ENCODE data around the gene PPP4R4. TPM values are rescaled to one million over a fixed set of nuclear protein-coding genes. Genes with fewer than 3 reads are reported as not detected.
A peak's percentile ranks its signal among the peaks of the same experiment; 100 is the strongest.

The PPP4R4 gene
- total RNA-seq, 1 donor from 2014 or later = 1.9 TPM

DNA sequence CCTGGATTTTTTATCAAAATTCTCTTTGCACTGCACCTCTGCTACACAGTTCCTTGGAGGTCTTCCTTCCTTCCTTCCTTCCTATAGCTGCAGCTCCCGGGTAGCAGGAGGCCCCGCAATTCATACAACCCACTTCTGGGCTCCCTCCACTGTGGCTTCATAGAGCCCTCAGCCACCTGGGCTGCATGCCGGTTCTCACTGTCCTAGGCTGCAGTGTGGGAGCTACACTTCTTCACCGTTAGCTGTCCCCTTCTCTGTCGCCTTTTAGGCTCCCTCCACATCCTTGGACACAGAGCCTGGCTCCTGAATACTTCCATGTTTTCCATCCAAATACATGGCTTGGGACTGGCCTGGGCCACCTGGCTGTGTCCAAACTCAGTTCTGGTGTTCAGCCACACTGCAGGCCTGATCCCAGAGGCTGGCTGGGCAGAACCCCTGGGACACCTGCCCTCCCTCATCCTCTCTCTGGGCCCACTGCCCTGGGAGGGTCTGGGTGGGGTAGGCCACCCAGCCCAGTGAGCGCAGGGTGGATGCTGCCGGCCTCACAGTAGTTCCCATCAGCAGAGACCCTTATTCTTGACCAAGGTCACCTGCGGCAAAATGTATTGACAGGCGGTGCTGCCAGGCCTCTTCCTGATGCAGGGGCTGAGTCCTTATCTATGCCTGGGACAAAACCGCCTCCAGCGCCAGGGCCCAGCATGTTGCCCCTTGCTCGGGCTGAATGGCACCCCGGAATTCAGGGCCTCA, 117.2 kb downstream of the PPP4R4 start:
- no peaks in the 10 kb centered on the region for H3K36me3 Mint-ChIP-seq
- peaks cover 5% of the 10 kb centered on the region for H3K4me1 Mint-ChIP-seq (ENCODE audit: unreplicated experiment)
- no peaks in the 10 kb centered on the region for H3K9me3 Mint-ChIP-seq
- no peak for DNase-seq (ENCODE audit: extremely low spot score, unreplicated experiment)
- no peaks in the 10 kb centered on the region for H3K27me3 Mint-ChIP-seq
- no peak overlapping the region for H3K27ac Mint-ChIP-seq
- H3K4me3 Mint-ChIP-seq = no peak overlapping the region
- TF ChIP-seq, protein P1, sequence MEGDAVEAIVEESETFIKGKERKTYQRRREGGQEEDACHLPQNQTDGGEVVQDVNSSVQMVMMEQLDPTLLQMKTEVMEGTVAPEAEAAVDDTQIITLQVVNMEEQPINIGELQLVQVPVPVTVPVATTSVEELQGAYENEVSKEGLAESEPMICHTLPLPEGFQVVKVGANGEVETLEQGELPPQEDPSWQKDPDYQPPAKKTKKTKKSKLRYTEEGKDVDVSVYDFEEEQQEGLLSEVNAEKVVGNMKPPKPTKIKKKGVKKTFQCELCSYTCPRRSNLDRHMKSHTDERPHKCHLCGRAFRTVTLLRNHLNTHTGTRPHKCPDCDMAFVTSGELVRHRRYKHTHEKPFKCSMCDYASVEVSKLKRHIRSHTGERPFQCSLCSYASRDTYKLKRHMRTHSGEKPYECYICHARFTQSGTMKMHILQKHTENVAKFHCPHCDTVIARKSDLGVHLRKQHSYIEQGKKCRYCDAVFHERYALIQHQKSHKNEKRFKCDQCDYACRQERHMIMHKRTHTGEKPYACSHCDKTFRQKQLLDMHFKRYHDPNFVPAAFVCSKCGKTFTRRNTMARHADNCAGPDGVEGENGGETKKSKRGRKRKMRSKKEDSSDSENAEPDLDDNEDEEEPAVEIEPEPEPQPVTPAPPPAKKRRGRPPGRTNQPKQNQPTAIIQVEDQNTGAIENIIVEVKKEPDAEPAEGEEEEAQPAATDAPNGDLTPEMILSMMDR (conservative IDR thresholded peaks at IDR 0.05) = no peak

DNA sequence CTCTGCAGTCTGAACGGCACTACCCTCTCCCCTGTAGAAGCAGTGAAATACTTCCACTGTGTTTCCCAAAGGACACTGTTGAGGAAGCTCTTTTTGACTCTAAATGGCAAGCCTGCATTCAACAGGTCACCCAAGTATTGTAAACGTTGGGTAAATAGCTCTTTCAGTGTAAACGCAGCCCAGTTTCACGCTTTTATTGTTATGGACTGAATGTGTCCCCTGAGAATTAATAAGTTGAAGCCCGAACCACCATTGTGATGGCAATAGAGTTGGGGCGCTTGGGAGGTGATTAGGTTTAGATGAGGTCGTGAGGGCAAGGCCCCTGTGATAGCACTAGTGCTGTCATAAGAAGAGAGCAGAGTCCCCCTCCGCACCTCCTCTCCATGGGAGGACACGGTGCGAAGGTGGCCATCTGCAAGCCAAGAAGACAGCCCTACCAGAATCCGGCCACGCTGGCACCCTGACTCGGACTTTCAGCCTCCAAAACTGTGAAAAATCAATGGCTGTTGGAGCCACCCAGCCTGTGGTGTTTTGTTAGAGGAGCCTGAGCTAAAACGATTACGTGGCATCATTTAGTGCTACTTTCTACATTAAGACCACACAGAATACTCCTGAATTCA, 117.9 kb downstream of the PPP4R4 start:
- Mint-ChIP-seq H3K9me3 (no peaks in the 10 kb centered on the region), H3K4me3 (no peak overlapping the region), H3K27ac (no peak overlapping the region), H3K27me3 (no peaks in the 10 kb centered on the region), H3K4me1 (ENCODE audit: unreplicated experiment) (peaks cover 5% of the 10 kb centered on the region), H3K36me3 (no peaks in the 10 kb centered on the region)
- TF ChIP-seq, protein P1 (conservative IDR thresholded peaks at IDR 0.05) = no peak
- DNase-seq (ENCODE audit: extremely low spot score, unreplicated experiment) = no peak

DNA sequence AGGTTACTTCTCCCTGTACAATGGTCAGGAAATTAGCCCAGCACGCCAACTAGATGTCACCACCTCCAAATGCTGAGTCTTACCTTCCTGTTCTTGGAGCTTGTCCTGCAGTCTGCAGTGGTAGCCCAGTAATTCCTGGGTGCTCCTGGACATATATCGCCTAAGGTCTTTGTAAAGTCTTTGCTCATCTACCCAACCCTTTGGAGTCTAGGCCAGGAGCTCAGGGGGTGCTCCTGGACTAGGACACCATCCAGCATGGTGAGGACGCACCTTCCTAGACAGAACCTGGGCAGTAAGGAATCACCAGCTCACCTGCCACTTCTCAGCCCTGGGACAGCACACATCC, 118.4 kb downstream of the PPP4R4 start:
- no peaks in the 10 kb centered on the region for H3K27me3 Mint-ChIP-seq
- H3K9me3 Mint-ChIP-seq = no peaks in the 10 kb centered on the region
- H3K4me1 Mint-ChIP-seq (ENCODE audit: unreplicated experiment) = peaks cover 5% of the 10 kb centered on the region
- H3K27ac Mint-ChIP-seq = no peak overlapping the region
- no peak overlapping the region for H3K4me3 Mint-ChIP-seq
- TF ChIP-seq, protein P1 (conservative IDR thresholded peaks at IDR 0.05) = no peak
- DNase-seq (ENCODE audit: extremely low spot score, unreplicated experiment) = no peak
- no peaks in the 10 kb centered on the region for H3K36me3 Mint-ChIP-seq

DNA sequence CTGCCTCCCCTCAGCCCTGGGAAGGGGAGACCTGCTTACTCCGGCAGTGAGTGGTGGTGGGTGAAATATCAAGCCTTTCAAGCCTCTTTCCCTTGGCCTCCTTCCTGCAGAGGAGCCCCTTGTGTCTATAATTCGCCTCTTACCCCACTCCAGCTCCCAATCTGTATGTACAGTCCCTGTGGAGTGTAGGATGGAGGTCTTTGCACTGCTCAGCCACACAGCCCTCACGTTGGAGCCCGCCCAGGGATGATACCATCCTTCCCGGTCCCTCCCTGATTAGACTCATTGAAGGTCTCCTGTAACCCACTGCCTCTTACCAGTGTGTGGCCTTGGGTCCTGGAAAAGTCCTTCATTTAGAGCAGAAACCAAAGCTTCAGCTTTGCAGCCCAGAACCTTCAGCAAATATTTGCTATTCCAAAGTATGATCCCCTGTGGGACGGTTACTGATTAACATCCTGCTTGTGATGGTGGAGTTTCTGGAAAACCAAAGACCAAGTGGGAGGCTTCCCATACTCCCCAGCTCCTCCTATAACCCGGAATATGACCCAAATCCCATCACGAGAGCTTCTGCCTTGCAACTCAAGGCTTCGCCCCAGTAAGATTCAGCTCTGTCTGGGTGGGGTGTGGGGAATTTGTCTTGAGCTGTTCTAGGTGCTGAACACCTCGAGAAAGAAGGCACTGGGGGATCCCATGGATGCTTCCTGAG, 118.9 kb downstream of the PPP4R4 start, which contains the start of gene SERPINA10:
SERPINA10 (minus strand) TSS at position 397 of the 706 bp plus-strand sequence. CDS start 2,675 bp downstream, outside the sequence.
- H3K36me3 Mint-ChIP-seq = no peaks in the 10 kb centered on the region
- H3K9me3 Mint-ChIP-seq = no peaks in the 10 kb centered on the region
- H3K4me3 Mint-ChIP-seq = peak within 1 kb of the TSS; percentile 45
- H3K4me1 Mint-ChIP-seq (ENCODE audit: unreplicated experiment) = peaks cover 5% of the 10 kb centered on the region
- no peak for DNase-seq (ENCODE audit: extremely low spot score, unreplicated experiment)
- peak within 1 kb of the TSS; percentile 69 for H3K27ac Mint-ChIP-seq
- TF ChIP-seq, protein P1 (conservative IDR thresholded peaks at IDR 0.05) = no peak
- H3K27me3 Mint-ChIP-seq = no peaks in the 10 kb centered on the region

DNA sequence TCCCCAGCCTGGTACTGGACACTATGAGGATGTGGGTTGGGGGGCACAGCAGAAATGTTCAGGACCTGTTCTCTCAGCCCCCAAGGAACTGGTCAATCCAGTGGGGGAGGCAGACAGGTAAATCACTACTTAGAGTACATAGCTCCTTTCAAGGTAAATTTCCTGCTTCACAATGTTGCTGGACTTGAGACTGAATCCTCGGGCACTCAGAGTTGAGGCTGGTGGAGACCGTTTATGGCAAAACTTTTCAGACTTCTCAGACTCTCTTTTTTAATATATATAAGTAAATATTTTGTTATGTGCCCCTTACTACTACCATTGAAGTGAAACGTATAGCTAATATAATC, 119.4 kb downstream of the PPP4R4 start:
- no peaks in the 10 kb centered on the region for H3K9me3 Mint-ChIP-seq
- H3K4me1 Mint-ChIP-seq (ENCODE audit: unreplicated experiment) = peaks cover 5% of the 10 kb centered on the region
- no peak for DNase-seq (ENCODE audit: extremely low spot score, unreplicated experiment)
- no peaks in the 10 kb centered on the region for H3K27me3 Mint-ChIP-seq
- TF ChIP-seq, protein P1 (conservative IDR thresholded peaks at IDR 0.05) = no peak
- no peaks in the 10 kb centered on the region for H3K36me3 Mint-ChIP-seq
- H3K4me3 Mint-ChIP-seq = no peak overlapping the region
- no peak overlapping the region for H3K27ac Mint-ChIP-seq

Measured in type B pancreatic cell (in vitro differentiated cells).